ENCODE measurements around the gene CLIC3.

CLIC3 gene

DNA sequence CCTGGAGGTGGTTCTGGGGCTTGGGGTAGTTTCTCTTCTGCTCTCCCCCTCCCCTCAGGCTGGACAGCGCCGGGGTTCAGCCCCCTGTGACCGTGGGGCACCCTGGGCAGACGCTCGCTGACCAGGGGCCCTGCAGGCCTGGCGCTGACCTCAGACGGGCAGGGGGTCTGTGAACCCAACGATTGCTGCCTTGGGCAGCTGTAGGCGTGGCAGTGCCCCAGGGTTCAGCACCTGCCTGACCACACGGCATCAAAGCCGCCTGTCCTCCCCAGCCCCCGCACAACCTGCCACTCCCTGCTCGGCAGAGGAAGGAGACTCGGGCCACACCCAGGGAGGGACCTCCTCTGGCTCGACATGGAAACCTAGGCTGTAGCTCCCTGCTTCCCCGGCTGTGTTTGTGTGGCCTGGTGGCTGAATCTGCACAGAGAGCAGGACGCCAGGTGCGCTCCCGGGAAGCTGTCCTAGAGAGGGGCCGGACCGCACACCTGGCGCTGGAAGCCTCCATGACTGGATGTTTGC lies 32.1 kb downstream of the CLIC3 start:
- no peak for DNase-seq (ENCODE audit: low read depth)

GRCh38 chr9:136963751-136964150 lies 32.6 kb downstream of the CLIC3 start:
- DNase-seq (ENCODE audit: low read depth) = no peak

GRCh38 chr9:136963341-136963740 lies 33.0 kb downstream of the CLIC3 start:
- DNase-seq (ENCODE audit: low read depth) = no peak

GRCh38 chr9:136962701-136963248 lies 33.6 kb downstream of the CLIC3 start:
- no peak for DNase-seq (ENCODE audit: low read depth)

GRCh38 chr9:136962163-136962562 lies 34.2 kb downstream of the CLIC3 start:
- DNase-seq (ENCODE audit: low read depth) = no peak

DNA sequence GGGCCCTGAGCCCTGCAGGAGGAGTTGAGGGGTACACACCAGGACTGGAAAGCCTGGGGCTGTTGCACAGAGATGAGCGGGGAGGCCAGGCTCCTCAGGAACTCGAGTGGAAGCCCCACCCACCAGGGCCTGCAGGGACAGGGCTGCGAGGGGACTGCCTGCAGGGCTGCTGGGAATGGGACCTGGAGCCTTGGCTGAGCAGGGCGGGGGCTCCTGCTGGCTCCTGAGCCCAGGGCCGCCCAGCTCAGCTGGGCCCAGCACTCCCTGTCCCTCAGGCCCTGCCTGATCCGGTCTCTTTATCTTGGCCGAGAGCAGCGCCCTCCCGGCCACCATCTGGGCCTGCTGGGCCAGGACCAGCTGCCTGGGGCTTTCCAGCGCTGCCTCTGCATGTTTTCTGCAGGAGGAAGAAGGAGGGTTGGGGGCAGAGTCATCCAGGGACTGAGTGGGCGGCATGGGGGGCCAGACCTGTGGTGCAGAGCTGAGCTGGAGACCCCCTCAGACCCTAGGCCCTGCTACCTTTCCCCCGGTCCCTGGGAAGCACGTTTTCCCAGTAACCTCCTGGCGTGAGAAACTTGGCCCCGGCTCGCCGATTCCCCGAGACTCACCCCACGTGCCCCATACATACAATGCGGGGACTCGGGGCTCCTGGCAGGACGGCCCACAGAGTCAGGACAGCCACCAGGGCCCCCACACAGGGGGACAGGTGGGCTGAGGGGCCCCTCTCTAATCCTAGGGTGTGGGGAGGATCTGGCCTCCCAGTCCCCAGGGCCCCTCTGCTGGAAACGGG lies 34.9 kb downstream of the CLIC3 start:
- DNase-seq (ENCODE audit: low read depth) = no peak

DNA sequence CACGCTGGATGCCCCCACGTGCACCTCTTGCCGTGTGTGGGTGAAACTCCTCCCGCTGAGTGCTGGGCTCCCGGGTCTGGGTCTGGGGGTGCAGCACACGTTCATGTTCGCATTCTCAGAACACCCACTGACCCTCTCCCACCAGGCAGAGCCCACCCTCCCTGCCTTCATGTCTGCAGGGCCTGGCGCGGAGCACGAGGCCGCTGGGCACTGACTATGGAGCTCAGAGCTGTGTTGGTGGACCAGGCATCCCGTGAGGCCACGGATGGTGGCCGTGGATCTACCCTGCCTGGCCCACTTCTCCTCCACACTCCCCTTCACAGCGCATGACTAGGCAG lies 35.5 kb downstream of the CLIC3 start:
- DNase-seq (ENCODE audit: low read depth) = no peak

GRCh38 chr9:136960212-136960937 lies 36.0 kb downstream of the CLIC3 start:
- DNase-seq (ENCODE audit: low read depth) = no peak

- no peak for DNase-seq (ENCODE audit: low read depth)
These were observed 37.2 kb downstream of the CLIC3 start for GRCh38 chr9:136958898-136959850.

DNA sequence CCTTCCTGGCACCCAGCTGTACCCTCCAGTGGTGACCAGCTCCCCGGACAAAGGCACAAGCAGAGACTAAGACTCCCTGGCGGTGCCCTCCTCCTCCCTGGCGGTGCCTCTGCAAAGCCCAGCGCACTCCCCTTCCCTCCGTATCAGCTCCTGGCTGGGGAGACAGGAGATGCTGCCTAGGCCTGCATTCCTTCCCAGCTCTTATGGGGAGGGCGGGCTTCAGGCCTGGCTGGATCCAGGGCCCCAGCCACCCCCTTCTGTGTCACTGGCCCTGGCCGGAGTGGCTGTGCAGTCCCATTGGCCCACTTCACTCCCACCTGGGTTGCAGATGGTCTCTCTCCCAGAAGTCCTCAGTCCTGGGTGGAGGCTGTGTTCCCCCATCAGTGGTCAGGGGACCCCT lies 37.9 kb downstream of the CLIC3 start:
- no peak for DNase-seq (ENCODE audit: low read depth)

DNA sequence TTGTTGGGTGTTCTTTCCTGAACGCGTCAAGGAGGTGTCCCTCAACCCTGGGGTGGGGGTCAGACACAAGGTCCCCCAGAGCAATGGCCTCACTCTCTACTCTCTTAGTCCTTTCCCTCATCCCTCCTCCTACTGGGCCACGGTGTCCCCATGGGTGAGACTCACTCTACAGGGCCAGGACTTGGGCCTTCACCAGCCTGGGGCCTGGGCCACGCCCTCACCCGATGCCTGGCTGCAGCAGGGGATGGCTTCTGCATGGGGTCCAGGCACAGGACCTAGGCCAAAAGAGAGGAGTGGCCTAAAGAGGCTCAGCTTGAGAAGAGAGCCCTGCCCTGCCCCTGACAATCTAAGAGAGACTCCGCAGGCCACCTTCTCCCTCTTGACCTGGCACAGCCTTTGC lies 38.5 kb downstream of the CLIC3 start:
- DNase-seq (ENCODE audit: low read depth) = no peak

GRCh38 chr9:136957461-136957860 lies 38.9 kb downstream of the CLIC3 start:
- no peak for DNase-seq (ENCODE audit: low read depth)

GRCh38 chr9:136956604-136957003 lies 39.8 kb downstream of the CLIC3 start:
- DNase-seq (ENCODE audit: low read depth) = no peak

DNA sequence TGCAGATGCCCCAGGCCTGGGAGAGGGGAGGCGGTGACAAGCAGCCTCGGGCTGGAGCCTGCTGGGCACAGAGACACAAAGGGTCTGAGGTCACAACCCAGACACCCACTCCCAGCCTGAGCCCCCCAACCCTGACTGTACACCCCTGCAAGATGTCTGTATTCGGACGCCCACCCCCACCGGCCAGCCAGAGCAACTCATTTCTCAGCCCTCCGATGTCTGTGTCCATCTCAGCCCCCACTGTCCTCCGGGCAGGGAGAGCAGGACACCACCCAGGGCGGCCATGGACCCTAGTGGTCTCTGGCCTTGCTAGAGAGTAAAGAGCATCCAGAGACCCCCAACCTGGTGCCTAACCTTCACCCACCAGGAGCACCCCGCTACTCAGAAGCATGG lies 40.4 kb downstream of the CLIC3 start:
- DNase-seq (ENCODE audit: low read depth) = no peak

DNA sequence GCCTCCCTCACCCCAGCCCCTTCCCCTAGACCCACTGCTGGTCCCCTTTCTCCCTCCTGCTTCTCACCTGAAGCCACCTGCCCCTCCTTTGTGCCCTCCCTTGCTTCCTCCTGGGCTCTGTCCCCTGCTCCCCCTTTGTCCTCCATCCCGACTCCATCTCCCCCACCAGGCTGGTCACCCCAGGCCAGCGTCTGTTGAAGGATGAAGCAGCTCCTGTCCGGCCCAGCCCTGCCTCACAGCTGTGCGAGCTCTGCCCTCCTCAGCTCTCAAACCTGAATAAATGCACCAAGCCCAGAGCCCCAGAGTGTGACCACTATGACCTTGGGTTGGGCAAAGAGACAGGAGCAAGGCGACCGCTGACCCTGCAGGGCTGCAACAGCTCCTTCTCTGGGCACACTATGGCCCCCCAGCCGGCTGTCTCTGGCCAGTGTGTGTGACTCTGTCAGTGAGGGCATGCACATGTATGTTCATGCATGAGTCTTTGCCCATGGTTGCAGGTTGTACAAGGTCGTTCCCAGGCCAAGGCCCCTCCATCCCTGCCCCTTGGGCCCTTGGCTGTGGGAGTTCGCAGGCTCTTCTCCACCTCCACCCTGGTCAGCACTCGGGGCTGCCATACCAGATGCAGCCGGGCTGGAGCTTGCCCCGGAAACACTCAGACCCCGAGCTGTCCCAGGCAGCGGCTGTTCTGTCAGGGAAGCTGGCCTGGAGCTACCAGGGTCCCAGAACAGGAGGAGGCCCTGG lies 41.0 kb downstream of the CLIC3 start:
- no peak for DNase-seq (ENCODE audit: low read depth)

DNA sequence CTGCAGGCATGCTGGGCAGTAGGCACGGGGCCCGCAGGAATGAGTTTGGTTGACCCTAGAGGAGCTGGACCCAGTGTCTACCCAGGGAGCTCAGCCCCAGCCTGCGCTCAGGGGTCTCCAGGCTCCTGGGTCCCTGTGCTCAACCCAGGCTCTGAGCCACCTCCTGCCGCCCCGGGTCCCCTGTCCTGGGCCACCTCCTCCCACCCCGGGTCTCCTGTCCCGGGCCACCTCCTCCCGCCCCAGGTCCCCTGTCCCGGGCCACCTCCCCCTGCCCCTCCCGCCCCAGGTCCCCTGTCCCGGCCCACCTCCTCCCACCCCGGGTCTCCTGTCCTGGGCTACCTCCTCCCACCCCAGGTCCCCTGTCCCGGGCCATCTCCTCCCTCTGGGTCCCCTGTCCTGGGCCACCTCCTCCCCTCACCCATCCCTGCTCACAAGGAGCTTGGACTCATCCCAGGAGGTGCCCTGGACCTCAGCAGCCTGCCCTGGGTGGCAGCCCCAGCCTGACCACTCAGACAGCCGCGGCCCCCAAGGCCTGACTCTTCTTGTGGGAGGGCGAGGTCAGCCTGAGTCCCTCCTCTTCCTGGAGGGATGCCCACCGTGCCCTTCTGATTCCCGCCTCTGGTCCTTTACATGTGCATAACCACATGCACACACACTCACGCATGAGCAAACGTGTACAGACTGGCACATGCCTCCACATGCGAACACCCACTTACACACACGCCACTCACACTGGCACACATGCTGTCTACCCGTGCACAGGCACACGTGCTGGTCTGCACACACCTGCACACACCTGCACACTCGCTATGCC lies 41.9 kb downstream of the CLIC3 start:
- no peak for DNase-seq (ENCODE audit: low read depth)

DNA sequence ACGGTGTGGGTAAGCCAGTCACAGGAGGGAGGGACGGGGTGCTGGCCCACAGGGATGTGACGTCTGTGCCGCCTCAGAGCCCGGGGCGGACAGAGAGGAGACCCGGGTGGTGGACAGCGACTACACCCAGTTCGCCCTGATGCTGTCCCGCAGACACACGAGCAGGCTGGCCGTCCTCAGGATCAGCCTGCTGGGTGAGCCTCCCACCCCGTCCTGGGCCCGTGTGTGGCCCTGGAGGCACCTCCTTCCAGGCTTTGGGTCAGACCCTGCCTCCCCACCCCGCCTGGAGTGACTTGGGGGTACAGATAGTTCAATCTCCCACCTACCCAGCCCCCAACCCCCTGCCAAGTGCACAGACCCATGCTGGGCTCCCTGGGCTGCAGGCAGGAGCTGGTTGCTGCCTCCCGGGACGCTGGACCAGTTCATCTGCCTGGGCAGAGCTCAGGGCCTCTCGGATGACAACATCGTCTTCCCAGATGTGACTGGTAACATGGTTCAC lies 42.5 kb downstream of the CLIC3 start:
- no peak for DNase-seq (ENCODE audit: low read depth)

DNA sequence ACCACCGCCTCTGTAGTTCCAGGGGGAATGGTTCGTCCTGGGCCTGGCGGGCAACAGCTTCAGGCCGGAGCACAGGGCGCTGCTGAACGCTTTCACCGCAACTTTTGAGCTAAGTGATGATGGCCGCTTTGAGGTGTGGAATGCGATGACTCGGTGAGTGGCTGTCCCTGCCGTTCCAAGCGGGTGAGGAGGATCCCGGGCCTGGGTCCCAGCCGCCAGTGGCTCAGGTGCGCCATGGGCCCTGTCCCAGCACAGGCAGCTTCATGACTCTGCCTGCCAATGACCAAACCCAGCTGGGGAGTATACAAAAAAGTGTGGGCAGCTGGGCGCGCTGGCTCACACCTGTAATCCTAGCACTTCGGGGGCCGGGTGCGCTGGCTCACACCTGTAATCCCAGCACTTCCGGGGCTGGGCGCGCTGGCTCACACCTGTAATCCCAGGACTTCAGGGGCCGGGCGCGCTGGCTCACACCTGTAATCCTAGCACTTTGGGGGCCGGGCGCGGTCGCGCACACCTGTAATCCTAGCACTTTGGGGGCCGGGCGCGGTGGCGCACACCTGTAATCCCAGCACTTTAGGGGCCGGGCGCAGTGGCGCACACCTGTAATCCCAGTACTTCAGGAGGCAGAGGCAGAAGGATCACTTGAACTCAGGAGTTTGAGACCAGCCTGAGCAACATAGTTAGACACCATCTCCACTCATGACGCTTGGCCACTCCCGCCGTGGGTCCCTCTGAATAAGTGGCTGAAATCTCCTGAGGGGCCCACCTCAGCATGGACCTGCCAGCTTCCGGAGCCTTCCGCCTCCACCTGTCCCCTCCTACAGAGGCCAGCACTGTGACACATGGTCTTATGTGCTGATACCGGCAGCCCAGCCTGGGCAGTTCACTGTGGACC lies 43.2 kb downstream of the CLIC3 start:
- DNase-seq (ENCODE audit: low read depth) = no peak

GRCh38 chr9:136952321-136952850 lies 44.0 kb downstream of the CLIC3 start:
- no peak for DNase-seq (ENCODE audit: low read depth)

All from stimulated activated CD8-positive, alpha-beta memory T cell treated with anti-CD3 and anti-CD28 coated beads, Interleukin-15, amount 100 ng/mL, for 24 hours (primary cell).